Fibroblast of pulmonary artery (primary cell): ENCODE results near the gene MAP3K4.

Source experiments
- DNase-seq: peaks from one replicate; pipeline ENCODE4 v3.0.0-alpha.2; 2010; ENCODE audit warnings: low read depth
- H3K4me3 ChIP-seq: replicated peaks from 2 replicates; pipeline ENCODE4 v1.5.1; 2011; ENCODE audit warnings: low read depth, mild to moderate bottlenecking, control low read depth, low read length, moderate library complexity
- CTCF ChIP-seq: IDR thresholded peaks from 2 replicates; pipeline ENCODE4 v1.5.1; 2011; ENCODE audit warnings: mild to moderate bottlenecking, control low read depth, low read length, inconsistent platforms; ENCODE audit errors: missing control alignments

MAP3K4 gene

GRCh38 chr6:161053103-161053502, 61.5 kb downstream of the MAP3K4 start:
- no peak for TF ChIP-seq CTCF

GRCh38 chr6:161054876-161055275, 63.3 kb downstream of the MAP3K4 start:
- DNase-seq, result no peak
- H3K4me3 ChIP-seq, result no peak overlapping the region
- TF ChIP-seq CTCF, result no peak

More at GRCh38 chr6:161053103-161053502, 61.5 kb downstream of the MAP3K4 start:
- H3K4me3 ChIP-seq, result no peak overlapping the region
- DNase-seq, result no peak

GRCh38 chr6:161056451-161056850, 64.9 kb downstream of the MAP3K4 start:
- DNase-seq, result no peak
- H3K4me3 ChIP-seq, result no peak overlapping the region
- no peak for TF ChIP-seq CTCF

- TF ChIP-seq CTCF, result no peak
- DNase-seq, result no peak
- no peak overlapping the region for H3K4me3 ChIP-seq
Measured at GRCh38 chr6:161057103-161058091, 65.8 kb downstream of the MAP3K4 start.

- no peak for DNase-seq
- TF ChIP-seq CTCF, result no peak
- no peak overlapping the region for H3K4me3 ChIP-seq
Measured at GRCh38 chr6:161058741-161059140, 67.2 kb downstream of the MAP3K4 start.

GRCh38 chr6:161061576-161061975, 70.0 kb downstream of the MAP3K4 start:
- no peak overlapping the region for H3K4me3 ChIP-seq
- TF ChIP-seq CTCF, result no peak
- DNase-seq, result no peak

GRCh38 chr6:161064915-161065314, 73.3 kb downstream of the MAP3K4 start:
- DNase-seq, result no peak
- no peak overlapping the region for H3K4me3 ChIP-seq
- TF ChIP-seq CTCF, result no peak
